ENCODE measurements around the gene CDKAL1.
"Not testable (repeated sequence)": the region's sequence is repeated elsewhere in the genome, so short reads cannot be mapped to it uniquely, and the experiment has no call there.

The CDKAL1 gene

GRCh38 chr6:20800229-20800628, 266.0 kb downstream of the CDKAL1 start:
- no peak for DNase-seq

- DNase-seq: no peak
These were observed 266.4 kb downstream of the CDKAL1 start for GRCh38 chr6:20800653-20801052.

- DNase-seq: no peak
These were observed 267.3 kb downstream of the CDKAL1 start for GRCh38 chr6:20801595-20801994.

GRCh38 chr6:20802596-20802995, 268.3 kb downstream of the CDKAL1 start:
- no peak for DNase-seq

- DNase-seq: peak; percentile 15
These were observed 270.8 kb downstream of the CDKAL1 start for GRCh38 chr6:20805021-20805420.

GRCh38 chr6:20806669-20807068, 272.4 kb downstream of the CDKAL1 start:
- DNase-seq: no peak

GRCh38 chr6:20808439-20808838, 274.2 kb downstream of the CDKAL1 start:
- DNase-seq: no peak

GRCh38 chr6:20808924-20809323, 274.7 kb downstream of the CDKAL1 start:
- no peak for DNase-seq

GRCh38 chr6:20810727-20811108, 276.5 kb downstream of the CDKAL1 start:
- no peak for DNase-seq

- no peak for DNase-seq
These were observed 277.0 kb downstream of the CDKAL1 start for GRCh38 chr6:20811109-20811761.

- no peak for DNase-seq
These were observed 278.5 kb downstream of the CDKAL1 start for GRCh38 chr6:20812776-20813175.

- no peak for DNase-seq
These were observed 280.2 kb downstream of the CDKAL1 start for GRCh38 chr6:20814494-20814893.

GRCh38 chr6:20816126-20816525, 281.9 kb downstream of the CDKAL1 start:
- DNase-seq: no peak

- no peak for DNase-seq
These were observed 283.6 kb downstream of the CDKAL1 start for GRCh38 chr6:20817806-20818320.

- no peak for DNase-seq
These were observed 285.6 kb downstream of the CDKAL1 start for GRCh38 chr6:20819774-20820400.

- DNase-seq: no peak
These were observed 292.1 kb downstream of the CDKAL1 start for GRCh38 chr6:20826378-20826777.

- no peak for DNase-seq
These were observed 293.5 kb downstream of the CDKAL1 start for GRCh38 chr6:20827798-20828197.

GRCh38 chr6:20830576-20830975, 296.3 kb downstream of the CDKAL1 start:
- DNase-seq: no peak

- not testable (repeated sequence) for DNase-seq
These were observed 297.0 kb downstream of the CDKAL1 start for GRCh38 chr6:20831251-20831650.

- no peak for DNase-seq
These were observed 299.7 kb downstream of the CDKAL1 start for GRCh38 chr6:20833881-20834515.

GRCh38 chr6:20835315-20836010, 301.2 kb downstream of the CDKAL1 start:
- no peak for DNase-seq

- no peak for DNase-seq
These were observed 302.9 kb downstream of the CDKAL1 start for GRCh38 chr6:20837189-20837588.

GRCh38 chr6:20838113-20838512, 303.9 kb downstream of the CDKAL1 start:
- no peak for DNase-seq

Measured in right kidney (tissue), 1 donor.